Panc1 (cell line): Measurements from ENCODE around the gene TBC1D7.

ENCODE experiments used
- POLR2AphosphoS5 ChIP-seq: IDR thresholded peaks from 2 replicates; pipeline ENCODE4 v1.6.1; 2012; ENCODE audit warnings: mild to moderate bottlenecking, low read depth, low read length, moderate library complexity
- SIN3A ChIP-seq: IDR thresholded peaks from 2 replicates; pipeline ENCODE4 v1.6.1; 2012; ENCODE audit warnings: low read depth, mild to moderate bottlenecking, low read length, moderate library complexity, borderline replicate concordance; ENCODE audit not compliant: insufficient read depth
- TCF7L2 ChIP-seq: IDR thresholded peaks from 2 replicates; pipeline ENCODE4 v1.6.1; 2011; ENCODE audit warnings: mild to moderate bottlenecking, low read depth, low read length, inconsistent platforms
- TF ChIP-seq, protein P1 (sequence below): fragments of 450-650 bp; IDR thresholded peaks from 2 replicates; pipeline ENCODE4 v1.5.1; 2017; ENCODE audit warnings: mild to moderate bottlenecking
- TF ChIP-seq, protein P2 (sequence below), 2 experiments: IDR thresholded peaks; 2 replicates each; pipeline ENCODE4 v1.6.1; 2011 to 2012; ENCODE audit warnings: low read depth in 2 of 2, control low read depth in 1 of 2, low read length in 1 of 2, mild to moderate bottlenecking in 1 of 2, moderate library complexity in 1 of 2; ENCODE audit not compliant: insufficient read depth in 1 of 2

DNA sequence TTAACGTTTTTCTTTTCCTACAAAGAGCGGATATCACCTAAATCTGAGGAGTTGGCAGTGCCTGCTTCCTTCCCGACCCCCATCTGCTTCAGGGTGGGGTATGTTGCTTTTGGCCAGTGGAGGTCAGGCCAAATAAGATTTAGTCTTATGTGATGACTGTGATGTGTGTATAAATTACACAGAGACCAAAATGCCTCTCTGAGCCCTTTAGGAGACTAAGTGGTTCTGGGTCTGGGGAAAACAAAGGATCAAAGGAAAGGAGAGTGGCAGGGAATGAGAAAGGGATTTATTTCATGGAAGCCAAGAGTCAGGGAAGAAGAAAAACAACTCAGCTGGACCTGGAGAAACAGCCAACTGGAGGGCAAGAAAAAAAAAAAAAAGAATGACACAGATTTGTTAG, 39.1 kb upstream of the TBC1D7 start:
- TF ChIP-seq, protein P1, sequence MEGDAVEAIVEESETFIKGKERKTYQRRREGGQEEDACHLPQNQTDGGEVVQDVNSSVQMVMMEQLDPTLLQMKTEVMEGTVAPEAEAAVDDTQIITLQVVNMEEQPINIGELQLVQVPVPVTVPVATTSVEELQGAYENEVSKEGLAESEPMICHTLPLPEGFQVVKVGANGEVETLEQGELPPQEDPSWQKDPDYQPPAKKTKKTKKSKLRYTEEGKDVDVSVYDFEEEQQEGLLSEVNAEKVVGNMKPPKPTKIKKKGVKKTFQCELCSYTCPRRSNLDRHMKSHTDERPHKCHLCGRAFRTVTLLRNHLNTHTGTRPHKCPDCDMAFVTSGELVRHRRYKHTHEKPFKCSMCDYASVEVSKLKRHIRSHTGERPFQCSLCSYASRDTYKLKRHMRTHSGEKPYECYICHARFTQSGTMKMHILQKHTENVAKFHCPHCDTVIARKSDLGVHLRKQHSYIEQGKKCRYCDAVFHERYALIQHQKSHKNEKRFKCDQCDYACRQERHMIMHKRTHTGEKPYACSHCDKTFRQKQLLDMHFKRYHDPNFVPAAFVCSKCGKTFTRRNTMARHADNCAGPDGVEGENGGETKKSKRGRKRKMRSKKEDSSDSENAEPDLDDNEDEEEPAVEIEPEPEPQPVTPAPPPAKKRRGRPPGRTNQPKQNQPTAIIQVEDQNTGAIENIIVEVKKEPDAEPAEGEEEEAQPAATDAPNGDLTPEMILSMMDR = no peak
- TF ChIP-seq, protein P2, sequence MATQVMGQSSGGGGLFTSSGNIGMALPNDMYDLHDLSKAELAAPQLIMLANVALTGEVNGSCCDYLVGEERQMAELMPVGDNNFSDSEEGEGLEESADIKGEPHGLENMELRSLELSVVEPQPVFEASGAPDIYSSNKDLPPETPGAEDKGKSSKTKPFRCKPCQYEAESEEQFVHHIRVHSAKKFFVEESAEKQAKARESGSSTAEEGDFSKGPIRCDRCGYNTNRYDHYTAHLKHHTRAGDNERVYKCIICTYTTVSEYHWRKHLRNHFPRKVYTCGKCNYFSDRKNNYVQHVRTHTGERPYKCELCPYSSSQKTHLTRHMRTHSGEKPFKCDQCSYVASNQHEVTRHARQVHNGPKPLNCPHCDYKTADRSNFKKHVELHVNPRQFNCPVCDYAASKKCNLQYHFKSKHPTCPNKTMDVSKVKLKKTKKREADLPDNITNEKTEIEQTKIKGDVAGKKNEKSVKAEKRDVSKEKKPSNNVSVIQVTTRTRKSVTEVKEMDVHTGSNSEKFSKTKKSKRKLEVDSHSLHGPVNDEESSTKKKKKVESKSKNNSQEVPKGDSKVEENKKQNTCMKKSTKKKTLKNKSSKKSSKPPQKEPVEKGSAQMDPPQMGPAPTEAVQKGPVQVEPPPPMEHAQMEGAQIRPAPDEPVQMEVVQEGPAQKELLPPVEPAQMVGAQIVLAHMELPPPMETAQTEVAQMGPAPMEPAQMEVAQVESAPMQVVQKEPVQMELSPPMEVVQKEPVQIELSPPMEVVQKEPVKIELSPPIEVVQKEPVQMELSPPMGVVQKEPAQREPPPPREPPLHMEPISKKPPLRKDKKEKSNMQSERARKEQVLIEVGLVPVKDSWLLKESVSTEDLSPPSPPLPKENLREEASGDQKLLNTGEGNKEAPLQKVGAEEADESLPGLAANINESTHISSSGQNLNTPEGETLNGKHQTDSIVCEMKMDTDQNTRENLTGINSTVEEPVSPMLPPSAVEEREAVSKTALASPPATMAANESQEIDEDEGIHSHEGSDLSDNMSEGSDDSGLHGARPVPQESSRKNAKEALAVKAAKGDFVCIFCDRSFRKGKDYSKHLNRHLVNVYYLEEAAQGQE (IDR thresholded peaks at IDR 0.05; ENCODE audit: insufficient read depth in 1 of 2, low read depth in 2 of 2, low read length in 1 of 2) = no peak
- no peak for TF ChIP-seq POLR2AphosphoS5
- no peak for TF ChIP-seq SIN3A
- no peak for TF ChIP-seq TCF7L2
